SK-N-SH (cell line): Measurements from ENCODE around the gene AKT1. TPM values are rescaled to one million over a fixed set of nuclear protein-coding genes. Genes with fewer than 3 reads are reported as not detected.

Source experiments
- CTCF ChIA-PET: fragments of 300-600, 350-600 bp; formaldehyde crosslinking; extraction: SDS; loops from one replicate; lab custom pipeline; 2021; lab: Yijun Ruan, JAX
- POLR2A ChIA-PET: fragments of 350-600 bp; sonication (Branson Sonifier 250); formaldehyde crosslinking; extraction: SDS; loops from one replicate; lab custom pipeline; 2020; ENCODE audit warnings: antibody characterized with exemption, inconsistent platforms; lab: Yijun Ruan, JAX
- DNase-seq: peaks from one replicate; pipeline ENCODE4 v3.0.0; 2012
- H2AFZ ChIP-seq: fragments of 200-600 bp; sonication (generic); 2 replicates; pipeline ENCODE4 v1.8.1; 2016; ENCODE audit warnings: antibody characterized with exemption, mild to moderate bottlenecking, low read depth
- H3F3A ChIP-seq: fragments of 200-600 bp; sonication (generic); replicated peaks from 2 replicates; pipeline ENCODE3; 2016; ENCODE audit warnings: antibody characterized with exemption, mild to moderate bottlenecking; ENCODE audit not compliant: insufficient read depth
- H3K27ac ChIP-seq, 2 experiments: fragments of 200-500 bp in 1 of 2; fragments of 200-600 bp in 1 of 2; sonication (Bioruptor generic) in 1 of 2; sonication (generic), shearing (Covaris generic) in 1 of 2; 2 replicates each; pipeline versions ENCODE4 v1.5.1 to v1.6.1; 2014 to 2016; ENCODE audit warnings: low read depth in 2 of 2, inconsistent platforms in 1 of 2, low read length in 1 of 2, mild to moderate bottlenecking in 1 of 2, mixed read lengths in 1 of 2
- H3K27me3 ChIP-seq: fragments of 200-600 bp; sonication (generic), shearing (Covaris generic); 2 replicates; pipeline ENCODE4 v1.6.1; 2016; ENCODE audit warnings: mixed run types; ENCODE audit not compliant: insufficient read depth
- H3K36me3 ChIP-seq, 2 experiments: fragments of 200-500 bp in 1 of 2; fragments of 200-600 bp in 1 of 2; sonication (Bioruptor generic) in 1 of 2; sonication (generic) in 1 of 2; replicated peaks in 1 of 2; 2 replicates each; pipeline versions ENCODE3 to v1.5.1; 2014 to 2016; ENCODE audit warnings: low read length in 1 of 2, mild to moderate bottlenecking in 1 of 2; ENCODE audit not compliant: insufficient read depth in 2 of 2, control insufficient read depth in 1 of 2
- H3K4me1 ChIP-seq, 2 experiments: fragments of 200-500 bp in 1 of 2; fragments of 200-600 bp in 1 of 2; sonication (Bioruptor generic) in 1 of 2; sonication (generic), shearing (Covaris generic) in 1 of 2; 2 replicates each; pipeline versions ENCODE4 v1.5.1 to v1.6.1; 2014 to 2016; ENCODE audit warnings: low read depth in 1 of 2, low read length in 1 of 2, mixed run types in 1 of 2; ENCODE audit not compliant: insufficient read depth in 2 of 2, control insufficient read depth in 1 of 2
- H3K4me2 ChIP-seq: fragments of 200-600 bp; sonication (generic), shearing (Covaris generic); 2 replicates; pipeline ENCODE4 v1.6.1; 2017; ENCODE audit warnings: mixed run types
- H3K4me3 ChIP-seq, 2 experiments: fragments of 200-500 bp in 1 of 2; fragments of 200-600 bp in 1 of 2; sonication (Bioruptor generic) in 1 of 2; sonication (generic), shearing (Covaris generic) in 1 of 2; 2 replicates each; pipeline versions ENCODE4 v1.5.1 to v1.8.1; 2014 to 2016; ENCODE audit warnings: low read depth in 2 of 2, inconsistent platforms in 1 of 2, low read length in 1 of 2, mild to moderate bottlenecking in 1 of 2, mixed read lengths in 1 of 2, moderate library complexity in 1 of 2
- H3K79me2 ChIP-seq: fragments of 200-600 bp; sonication (generic); 2 replicates; pipeline ENCODE4 v1.8.1; 2017; ENCODE audit warnings: mild to moderate bottlenecking; ENCODE audit not compliant: insufficient read depth
- H3K9ac ChIP-seq: fragments of 200-600 bp; sonication (generic); 2 replicates; pipeline ENCODE4 v1.6.1; 2017; ENCODE audit warnings: mixed run types
- H3K9me2 ChIP-seq: fragments of 200-600 bp; sonication (generic); 2 replicates; pipeline ENCODE4 v1.6.1; 2017; ENCODE audit warnings: mixed run types
- H3K9me3 ChIP-seq: fragments of 200-600 bp; sonication (generic); 2 replicates; pipeline ENCODE4 v1.6.1; 2017; ENCODE audit warnings: mixed run types, mild to moderate bottlenecking, moderate library complexity
- H4K20me1 ChIP-seq: fragments of 200-600 bp; sonication (generic); 2 replicates; pipeline ENCODE4 v1.6.1; 2017; ENCODE audit warnings: mild to moderate bottlenecking, mixed run types; ENCODE audit not compliant: insufficient read depth
- CHD2 ChIP-seq: fragments of 150-350 bp; IDR thresholded peaks from 2 replicates; pipeline ENCODE4 v1.6.1; 2018; ENCODE audit warnings: low read length; ENCODE audit not compliant: partially characterized antibody
- ELF1 ChIP-seq: IDR thresholded peaks from 2 replicates; pipeline ENCODE4 v1.4.0; 2012
- EP300 ChIP-seq, 2 experiments: IDR thresholded peaks; 2 replicates each; pipeline versions ENCODE4 v1.4.0 to v1.6.1; 2012; ENCODE audit warnings: borderline replicate concordance in 1 of 2, low read depth in 1 of 2, low read length in 1 of 2
- FOXM1 ChIP-seq: IDR thresholded peaks from 2 replicates; pipeline ENCODE4 v1.4.0; 2012; ENCODE audit warnings: low read depth, mild to moderate bottlenecking
- GATA2 ChIP-seq: sonication (generic); formaldehyde crosslinking; IDR thresholded peaks from 2 replicates; pipeline ENCODE4 v1.5.0; 2020; ENCODE audit warnings: mild to moderate bottlenecking, missing genetic modification reagents
- JUND ChIP-seq: IDR thresholded peaks from 2 replicates; pipeline ENCODE4 v1.4.0; 2012
- MXI1 ChIP-seq: IDR thresholded peaks from 2 replicates; pipeline ENCODE4 v1.6.1; 2012; ENCODE audit warnings: mild to moderate bottlenecking, low read depth, low read length, improper control_type of control experiment
- NFIC ChIP-seq: IDR thresholded peaks from 2 replicates; pipeline ENCODE4 v1.4.0; 2012; ENCODE audit warnings: borderline replicate concordance
- NRF1 ChIP-seq: IDR thresholded peaks from 2 replicates; pipeline ENCODE4 v1.6.1; 2012; ENCODE audit warnings: low read depth, mild to moderate bottlenecking, low read length
- RAD21 ChIP-seq: IDR thresholded peaks from 2 replicates; pipeline ENCODE4 v1.6.1; 2012; ENCODE audit warnings: mild to moderate bottlenecking, low read length
- RCOR1 ChIP-seq: fragments of 150-350 bp; IDR thresholded peaks from 2 replicates; pipeline ENCODE4 v1.6.1; 2017; ENCODE audit warnings: antibody characterized with exemption, low read length
- RXRA ChIP-seq: IDR thresholded peaks from 2 replicates; pipeline ENCODE4 v1.4.0; 2012; ENCODE audit warnings: low read depth, mild to moderate bottlenecking, borderline replicate concordance
- SIN3A ChIP-seq: IDR thresholded peaks from 2 replicates; pipeline ENCODE4 v1.6.1; 2012; ENCODE audit warnings: low read depth, mild to moderate bottlenecking, low read length, moderate library complexity, borderline replicate concordance
- SMC3 ChIP-seq: IDR thresholded peaks from 2 replicates; pipeline ENCODE4 v1.6.1; 2012; ENCODE audit warnings: low read depth, low read length, improper control_type of control experiment
- TAF1 ChIP-seq: IDR thresholded peaks from 2 replicates; pipeline ENCODE4 v1.6.1; 2012; ENCODE audit warnings: low read depth, mild to moderate bottlenecking, low read length, moderate library complexity, borderline replicate concordance
- WGBS: methylation state at CpG from one replicate; pipeline ENCODE4 v1.1.6; 2017; ENCODE audit warnings: low lambda C conversion rate; 5-methylcytosine and 5-hydroxymethylcytosine counted together
- polyA plus RNA-seq, 3 experiments: library from polyadenylated mRNA; depleted of rRNA; stranded (reverse); fragments of >200 nt; gene quantifications; 2 replicates each; pipeline ENCODE4 v1.2.3, GENCODE V29; 2012
- TF ChIP-seq, protein P1 (sequence below): IDR thresholded peaks from 2 replicates; pipeline ENCODE4 v1.6.1; 2012; ENCODE audit warnings: mild to moderate bottlenecking, low read depth, low read length, moderate library complexity
- TF ChIP-seq, protein P2 (sequence below): fragments of 200-600 bp; sonication (generic); IDR thresholded peaks from 2 replicates; pipeline ENCODE4 v1.6.1; 2017; ENCODE audit warnings: antibody characterized with exemption, mild to moderate bottlenecking, moderate library complexity
- TF ChIP-seq, protein P3 (sequence below): IDR thresholded peaks from 2 replicates; pipeline ENCODE4 v1.4.0; 2012; ENCODE audit warnings: low read depth
- TF ChIP-seq, protein P4 (sequence below): fragments of 150-350 bp; IDR thresholded peaks from 2 replicates; pipeline ENCODE4 v1.6.1; 2016; ENCODE audit warnings: mild to moderate bottlenecking, low read depth, low read length
- TF ChIP-seq, protein P5 (sequence below): fragments of 150-350 bp; IDR thresholded peaks from 2 replicates; pipeline ENCODE4 v1.6.1; 2017; ENCODE audit warnings: antibody characterized with exemption, low read length, low read depth, borderline replicate concordance

The AKT1 gene
- polyA plus RNA-seq, 1 of the 3 experiments (the other 2 are of a cell fraction), result 198 TPM

DNA sequence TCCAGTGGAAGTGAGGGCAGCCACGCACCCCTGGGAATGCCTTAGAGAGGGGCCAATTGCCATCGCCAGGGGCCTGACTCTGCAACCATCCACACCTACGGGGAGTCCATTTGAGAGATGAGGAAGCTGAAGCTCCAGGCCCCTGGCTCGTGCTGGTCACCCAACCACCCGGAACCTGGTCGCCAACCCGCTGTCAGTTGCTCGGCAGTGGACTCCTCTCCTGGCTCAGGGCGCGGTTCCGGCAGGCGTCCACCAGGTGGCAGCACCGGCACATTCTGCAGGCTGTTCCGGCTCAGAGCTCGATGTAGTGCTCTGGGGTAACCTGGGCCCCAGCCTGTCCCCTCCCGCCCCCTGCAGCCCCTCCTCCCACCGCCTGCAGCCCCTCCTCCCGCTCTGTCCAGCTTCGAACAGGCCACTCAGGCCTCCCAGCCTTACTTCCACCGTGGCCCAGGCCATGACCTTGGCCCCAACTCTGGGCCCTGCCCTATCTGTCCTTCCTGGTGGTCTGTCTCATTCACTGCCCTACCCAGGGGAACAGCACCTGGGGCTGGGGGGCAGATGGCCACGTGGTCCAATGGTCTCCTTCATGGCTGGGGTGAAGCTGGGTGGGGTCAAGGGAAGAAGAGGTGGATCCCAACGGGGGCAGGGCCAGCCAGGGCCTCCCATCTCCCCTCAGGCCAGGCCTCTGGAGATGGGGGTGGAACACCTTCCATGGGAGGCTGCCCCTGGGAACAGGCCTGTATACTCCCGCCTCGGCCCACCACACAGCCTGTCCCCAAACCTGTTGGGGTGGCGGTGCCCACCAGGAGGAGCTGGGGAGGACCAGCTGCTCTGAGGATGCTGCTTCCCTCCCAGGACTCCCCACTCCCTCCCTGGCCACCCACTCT, 26.9 kb downstream of the AKT1 start:
- no peaks in the 10 kb centered on the region for H3K9me3 ChIP-seq
- H3K79me2 ChIP-seq, result no peaks in the 10 kb centered on the region
- H3K27ac ChIP-seq, result peak overlapping the region in 1 of 2 experiments; percentile 35; a peak in 1 of 4 replicates
- H3K27me3 ChIP-seq, result no peaks in the 10 kb centered on the region
- peaks cover 0 to 7% of the 10 kb centered on the region in 2 experiments; a peak in 1 of 4 replicates for H3K4me1 ChIP-seq
- no peak overlapping the region; a peak in 1 of 4 replicates for H3K4me3 ChIP-seq
- POLR2A ChIA-PET, result interaction anchor here (0.8 to 1.2 kb wide), 3 partner anchors 15 to 217 kb away, joined by 3 read pairs; partner anchors contain the start of gene CLBA1
- no peak overlapping the region for H3K4me2 ChIP-seq
- 13% methylated on average over 16 of the region's 25 CpGs for WGBS
- peaks cover 32% of the 10 kb centered on the region for H3F3A ChIP-seq
- no peak overlapping the region for H3K9ac ChIP-seq
- H3K9me2 ChIP-seq, result no peaks in the 10 kb centered on the region
- DNase-seq, result peak; percentile 94
- peaks cover 8 to 33% of the 10 kb centered on the region in 2 experiments for H3K36me3 ChIP-seq
- no peaks in the 10 kb centered on the region for H4K20me1 ChIP-seq
- TF ChIP-seq EP300 (IDR thresholded peaks at IDR 0.05; ENCODE audit: borderline replicate concordance in 1 of 2, low read depth in 1 of 2, low read length in 1 of 2), result no peak
- TF ChIP-seq, protein P1, sequence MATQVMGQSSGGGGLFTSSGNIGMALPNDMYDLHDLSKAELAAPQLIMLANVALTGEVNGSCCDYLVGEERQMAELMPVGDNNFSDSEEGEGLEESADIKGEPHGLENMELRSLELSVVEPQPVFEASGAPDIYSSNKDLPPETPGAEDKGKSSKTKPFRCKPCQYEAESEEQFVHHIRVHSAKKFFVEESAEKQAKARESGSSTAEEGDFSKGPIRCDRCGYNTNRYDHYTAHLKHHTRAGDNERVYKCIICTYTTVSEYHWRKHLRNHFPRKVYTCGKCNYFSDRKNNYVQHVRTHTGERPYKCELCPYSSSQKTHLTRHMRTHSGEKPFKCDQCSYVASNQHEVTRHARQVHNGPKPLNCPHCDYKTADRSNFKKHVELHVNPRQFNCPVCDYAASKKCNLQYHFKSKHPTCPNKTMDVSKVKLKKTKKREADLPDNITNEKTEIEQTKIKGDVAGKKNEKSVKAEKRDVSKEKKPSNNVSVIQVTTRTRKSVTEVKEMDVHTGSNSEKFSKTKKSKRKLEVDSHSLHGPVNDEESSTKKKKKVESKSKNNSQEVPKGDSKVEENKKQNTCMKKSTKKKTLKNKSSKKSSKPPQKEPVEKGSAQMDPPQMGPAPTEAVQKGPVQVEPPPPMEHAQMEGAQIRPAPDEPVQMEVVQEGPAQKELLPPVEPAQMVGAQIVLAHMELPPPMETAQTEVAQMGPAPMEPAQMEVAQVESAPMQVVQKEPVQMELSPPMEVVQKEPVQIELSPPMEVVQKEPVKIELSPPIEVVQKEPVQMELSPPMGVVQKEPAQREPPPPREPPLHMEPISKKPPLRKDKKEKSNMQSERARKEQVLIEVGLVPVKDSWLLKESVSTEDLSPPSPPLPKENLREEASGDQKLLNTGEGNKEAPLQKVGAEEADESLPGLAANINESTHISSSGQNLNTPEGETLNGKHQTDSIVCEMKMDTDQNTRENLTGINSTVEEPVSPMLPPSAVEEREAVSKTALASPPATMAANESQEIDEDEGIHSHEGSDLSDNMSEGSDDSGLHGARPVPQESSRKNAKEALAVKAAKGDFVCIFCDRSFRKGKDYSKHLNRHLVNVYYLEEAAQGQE, result no peak
- TF ChIP-seq, protein P2, sequence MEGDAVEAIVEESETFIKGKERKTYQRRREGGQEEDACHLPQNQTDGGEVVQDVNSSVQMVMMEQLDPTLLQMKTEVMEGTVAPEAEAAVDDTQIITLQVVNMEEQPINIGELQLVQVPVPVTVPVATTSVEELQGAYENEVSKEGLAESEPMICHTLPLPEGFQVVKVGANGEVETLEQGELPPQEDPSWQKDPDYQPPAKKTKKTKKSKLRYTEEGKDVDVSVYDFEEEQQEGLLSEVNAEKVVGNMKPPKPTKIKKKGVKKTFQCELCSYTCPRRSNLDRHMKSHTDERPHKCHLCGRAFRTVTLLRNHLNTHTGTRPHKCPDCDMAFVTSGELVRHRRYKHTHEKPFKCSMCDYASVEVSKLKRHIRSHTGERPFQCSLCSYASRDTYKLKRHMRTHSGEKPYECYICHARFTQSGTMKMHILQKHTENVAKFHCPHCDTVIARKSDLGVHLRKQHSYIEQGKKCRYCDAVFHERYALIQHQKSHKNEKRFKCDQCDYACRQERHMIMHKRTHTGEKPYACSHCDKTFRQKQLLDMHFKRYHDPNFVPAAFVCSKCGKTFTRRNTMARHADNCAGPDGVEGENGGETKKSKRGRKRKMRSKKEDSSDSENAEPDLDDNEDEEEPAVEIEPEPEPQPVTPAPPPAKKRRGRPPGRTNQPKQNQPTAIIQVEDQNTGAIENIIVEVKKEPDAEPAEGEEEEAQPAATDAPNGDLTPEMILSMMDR, result peak; percentile 70
- no peak for TF ChIP-seq RXRA
- no peak for TF ChIP-seq RCOR1
- TF ChIP-seq, protein P3, sequence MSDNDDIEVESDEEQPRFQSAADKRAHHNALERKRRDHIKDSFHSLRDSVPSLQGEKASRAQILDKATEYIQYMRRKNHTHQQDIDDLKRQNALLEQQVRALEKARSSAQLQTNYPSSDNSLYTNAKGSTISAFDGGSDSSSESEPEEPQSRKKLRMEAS, result no peak
- TF ChIP-seq CHD2, result peak; percentile 7
- TF ChIP-seq RAD21, result peak; percentile 88
- peak; percentile 45; the same call in 1 of the 2 replicates for TF ChIP-seq MXI1
- no peak for TF ChIP-seq JUND
- TF ChIP-seq, protein P4, sequence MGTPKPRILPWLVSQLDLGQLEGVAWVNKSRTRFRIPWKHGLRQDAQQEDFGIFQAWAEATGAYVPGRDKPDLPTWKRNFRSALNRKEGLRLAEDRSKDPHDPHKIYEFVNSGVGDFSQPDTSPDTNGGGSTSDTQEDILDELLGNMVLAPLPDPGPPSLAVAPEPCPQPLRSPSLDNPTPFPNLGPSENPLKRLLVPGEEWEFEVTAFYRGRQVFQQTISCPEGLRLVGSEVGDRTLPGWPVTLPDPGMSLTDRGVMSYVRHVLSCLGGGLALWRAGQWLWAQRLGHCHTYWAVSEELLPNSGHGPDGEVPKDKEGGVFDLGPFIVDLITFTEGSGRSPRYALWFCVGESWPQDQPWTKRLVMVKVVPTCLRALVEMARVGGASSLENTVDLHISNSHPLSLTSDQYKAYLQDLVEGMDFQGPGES, result no peak
- TF ChIP-seq ELF1, result no peak
- TF ChIP-seq SIN3A, result peak; percentile 53; the same call in 1 of the 2 replicates
- TF ChIP-seq, protein P5, sequence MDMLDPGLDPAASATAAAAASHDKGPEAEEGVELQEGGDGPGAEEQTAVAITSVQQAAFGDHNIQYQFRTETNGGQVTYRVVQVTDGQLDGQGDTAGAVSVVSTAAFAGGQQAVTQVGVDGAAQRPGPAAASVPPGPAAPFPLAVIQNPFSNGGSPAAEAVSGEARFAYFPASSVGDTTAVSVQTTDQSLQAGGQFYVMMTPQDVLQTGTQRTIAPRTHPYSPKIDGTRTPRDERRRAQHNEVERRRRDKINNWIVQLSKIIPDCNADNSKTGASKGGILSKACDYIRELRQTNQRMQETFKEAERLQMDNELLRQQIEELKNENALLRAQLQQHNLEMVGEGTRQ, result no peak
- no peak for TF ChIP-seq NFIC
- TF ChIP-seq SMC3, result peak; percentile 85
- no peak for TF ChIP-seq TAF1
- TF ChIP-seq GATA2 (CRISPR knock-in tag), result no peak
- TF ChIP-seq FOXM1, result no peak
- TF ChIP-seq NRF1, result no peak
- no peak overlapping the region for H2AFZ ChIP-seq
- CTCF ChIA-PET, result interaction anchor here (0.6 to 6.5 kb wide), 46 partner anchors 9 to 616 kb away, joined by 3 to 85 read pairs (median 6); partner anchors contain the start of genes AKT1, CEP170B, SIVA1 and ZBTB42
